ENCODE results near the gene FAM50B.
A peak's percentile ranks its signal among the peaks of the same experiment; 100 is the strongest.

FAM50B gene

DNA sequence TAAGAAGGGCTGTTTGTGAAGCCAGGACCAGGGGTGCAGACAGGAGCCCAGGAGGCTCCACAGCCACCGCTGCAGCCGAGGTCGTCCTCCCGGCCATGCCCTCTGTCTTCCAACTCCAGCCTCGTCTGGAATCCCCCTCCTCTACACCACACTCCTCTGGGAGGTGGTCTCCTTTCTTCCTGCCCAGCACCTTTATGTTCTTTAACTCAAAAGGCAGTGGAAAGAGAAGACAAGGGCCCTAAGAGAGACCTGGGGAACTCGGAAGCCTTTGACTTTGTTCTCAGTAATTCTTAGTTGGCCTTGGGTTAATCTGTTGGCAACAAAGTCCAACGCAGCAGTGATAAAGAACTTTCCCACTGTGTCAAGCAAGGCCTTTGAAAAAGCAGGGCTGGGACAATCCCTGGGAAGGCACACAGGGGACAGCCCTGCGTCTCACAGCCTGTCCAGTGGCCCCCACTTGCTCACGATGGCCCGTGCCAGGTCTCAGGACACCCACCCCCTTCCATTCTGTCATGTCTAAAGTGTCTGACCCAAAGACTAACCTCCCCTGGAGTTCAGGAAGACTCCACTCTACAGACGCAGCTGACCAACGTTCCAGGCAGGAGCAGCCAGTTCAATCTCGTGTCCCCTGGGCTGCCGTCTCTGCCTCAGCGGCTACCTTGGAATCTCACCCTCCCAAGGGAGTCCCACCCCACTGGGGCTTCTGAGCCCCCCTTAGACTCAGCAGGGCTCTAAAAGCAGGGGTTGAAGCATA lies 42.8 kb upstream of the FAM50B start:
- Histone ChIP-seq H3K4me1 (ENCODE audit: control insufficient read depth in 2 of 2, insufficient read depth in 1 of 2, low read depth in 1 of 2, low read length in 2 of 2) (peaks cover 10 to 22% of the 10 kb centered on the region in 2 donors), H4K8ac (ENCODE audit: low read depth, low read length) (no peak overlapping the region), H3K4me3 (ENCODE audit: low read length in 2 of 2) (no peak overlapping the region), H2BK15ac (ENCODE audit: low read length) (no peak overlapping the region), H3K9ac (ENCODE audit: low read depth, low read length, poor library complexity) (peak overlapping the region; percentile 9), H3K27me3 (ENCODE audit: control insufficient read depth in 3 of 3, insufficient read depth in 3 of 3, low read depth in 1 of 3, low read length in 3 of 3) (no peaks in the 10 kb centered on the region), H2AK5ac (ENCODE audit: low read depth, low read length) (peak overlapping the region; percentile 57), H2BK5ac (ENCODE audit: low read length) (no peak overlapping the region), H3K23ac (ENCODE audit: low read depth, low read length, poor library complexity) (no peak overlapping the region), H3K27ac (replicated peaks; ENCODE audit: low read length) (no peak overlapping the region), H2BK12ac (ENCODE audit: low read length) (no peak overlapping the region), H4K91ac (ENCODE audit: low read depth, low read length, poor library complexity) (no peak overlapping the region), H3K9me3 (replicated peaks in 1 of 2; ENCODE audit: control insufficient read depth in 2 of 2, insufficient read depth in 1 of 2, low read depth in 1 of 2, low read length in 2 of 2) (no peaks in the 10 kb centered on the region), H3K4ac (ENCODE audit: low read length) (no peak overlapping the region), H3K79me1 (ENCODE audit: low read depth, low read length) (no peaks in the 10 kb centered on the region), H2BK120ac (ENCODE audit: low read depth, low read length) (no peak overlapping the region), H3K36me3 (replicated peaks in 1 of 2; ENCODE audit: control insufficient read depth in 2 of 2, insufficient read depth in 2 of 2, low read length in 2 of 2) (no peaks in the 10 kb centered on the region), H3K18ac (ENCODE audit: low read length) (peak overlapping the region; percentile 44), H2AFZ (ENCODE audit: low read length) (peak overlapping the region; percentile 57), H3K4me2 (ENCODE audit: insufficient read depth, low read length, poor library complexity, severe bottlenecking) (no peak overlapping the region), H3K14ac (ENCODE audit: low read length) (no peak overlapping the region)
- DNase-seq (ENCODE audit: low spot score): no peak
- no CpG with 5 or more reads among the region's 15 CpGs for WGBS, 2 donors (ENCODE audit: extremely low coverage in 2 of 2, insufficient read length in 2 of 2, insufficient replicate concordance in 1 of 2)

DNA sequence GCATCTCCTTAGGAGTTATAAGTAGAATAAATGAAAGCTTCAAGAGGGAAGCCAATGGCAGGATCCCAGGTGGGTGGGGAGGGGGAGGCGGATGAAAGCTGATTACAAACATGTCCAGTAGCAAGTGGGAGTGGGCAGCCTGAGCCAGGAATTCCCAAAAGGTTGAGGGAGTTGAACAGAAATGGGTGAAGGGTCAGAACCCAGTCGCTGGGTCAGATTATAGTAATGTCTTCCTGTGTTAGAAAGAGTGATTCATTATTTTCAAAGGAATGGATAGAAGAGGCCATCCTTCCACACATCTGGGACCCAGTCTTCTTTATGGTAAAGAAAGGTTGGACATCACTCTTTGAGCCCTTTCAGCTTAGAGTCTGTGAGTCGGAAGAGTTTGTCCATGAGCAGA lies 41.0 kb upstream of the FAM50B start:
- Histone ChIP-seq H3K23ac (ENCODE audit: low read depth, low read length, poor library complexity) (no peak overlapping the region), H3K79me1 (ENCODE audit: low read depth, low read length) (no peaks in the 10 kb centered on the region), H4K8ac (ENCODE audit: low read depth, low read length) (no peak overlapping the region), H3K9me3 (replicated peaks in 1 of 2; ENCODE audit: control insufficient read depth in 2 of 2, insufficient read depth in 1 of 2, low read depth in 1 of 2, low read length in 2 of 2) (no peaks in the 10 kb centered on the region), H2BK5ac (ENCODE audit: low read length) (no peak overlapping the region), H2BK12ac (ENCODE audit: low read length) (no peak overlapping the region), H2BK120ac (ENCODE audit: low read depth, low read length) (no peak overlapping the region), H2AFZ (ENCODE audit: low read length) (peak overlapping the region; percentile 39), H3K36me3 (replicated peaks in 1 of 2; ENCODE audit: control insufficient read depth in 2 of 2, insufficient read depth in 2 of 2, low read length in 2 of 2) (no peaks in the 10 kb centered on the region), H3K4ac (ENCODE audit: low read length) (no peak overlapping the region), H3K9ac (ENCODE audit: low read depth, low read length, poor library complexity) (no peak overlapping the region), H3K4me1 (ENCODE audit: control insufficient read depth in 2 of 2, insufficient read depth in 1 of 2, low read depth in 1 of 2, low read length in 2 of 2) (peaks cover 9 to 16% of the 10 kb centered on the region in 2 donors), H2AK5ac (ENCODE audit: low read depth, low read length) (no peak overlapping the region), H4K91ac (ENCODE audit: low read depth, low read length, poor library complexity) (no peak overlapping the region), H3K27ac (replicated peaks; ENCODE audit: low read length) (no peak overlapping the region), H3K27me3 (ENCODE audit: control insufficient read depth in 3 of 3, insufficient read depth in 3 of 3, low read depth in 1 of 3, low read length in 3 of 3) (no peaks in the 10 kb centered on the region), H3K4me3 (ENCODE audit: low read length in 2 of 2) (no peak overlapping the region), H3K18ac (ENCODE audit: low read length) (no peak overlapping the region), H3K14ac (ENCODE audit: low read length) (no peak overlapping the region), H3K4me2 (ENCODE audit: insufficient read depth, low read length, poor library complexity, severe bottlenecking) (no peak overlapping the region), H2BK15ac (ENCODE audit: low read length) (no peak overlapping the region)
- WGBS, 2 donors (ENCODE audit: extremely low coverage in 2 of 2, insufficient read length in 2 of 2, insufficient replicate concordance in 1 of 2): no CpG with 5 or more reads among the region's 3 CpGs
- DNase-seq (ENCODE audit: low spot score): no peak

DNA sequence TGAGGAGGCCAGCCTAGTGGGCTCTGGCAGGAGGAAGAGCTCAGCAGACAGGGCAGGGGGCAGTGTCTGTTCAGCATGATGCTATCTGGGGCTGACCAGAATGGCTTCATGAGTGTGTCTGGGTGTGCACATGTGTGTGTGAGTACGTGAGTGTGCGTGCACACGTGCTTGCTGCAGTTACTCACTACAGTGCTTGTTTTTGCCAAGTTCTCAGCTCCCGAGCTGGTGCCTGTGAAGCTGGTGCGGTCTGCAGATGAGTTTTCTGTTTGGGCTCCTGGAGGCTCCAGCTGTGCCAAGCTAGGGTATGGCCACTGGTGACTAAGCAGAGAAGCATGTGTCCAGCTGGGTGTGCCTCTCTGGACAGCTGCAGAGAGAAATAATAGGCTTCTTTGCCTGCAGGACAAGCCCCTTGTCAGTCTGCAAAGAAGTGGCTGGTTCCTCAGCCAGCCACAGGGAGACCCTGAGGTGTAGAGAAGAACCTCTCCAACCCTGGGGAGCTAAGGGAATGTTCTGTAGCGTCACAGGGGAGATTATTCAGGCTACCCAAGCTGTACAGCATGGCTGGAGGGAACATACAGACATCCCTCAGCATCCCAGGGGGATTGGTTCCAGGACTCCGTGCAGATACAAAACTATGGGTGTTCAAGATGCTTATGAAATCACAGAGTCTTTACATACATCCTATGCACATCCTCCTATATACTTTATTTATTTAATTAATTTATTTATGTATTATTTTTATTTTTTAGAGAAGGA lies 40.2 kb upstream of the FAM50B start:
- no peaks in the 10 kb centered on the region for H3K36me3 ChIP-seq (replicated peaks in 1 of 2; ENCODE audit: control insufficient read depth in 2 of 2, insufficient read depth in 2 of 2, low read length in 2 of 2)
- H3K4ac ChIP-seq (ENCODE audit: low read length): no peak overlapping the region
- H2BK12ac ChIP-seq (ENCODE audit: low read length): no peak overlapping the region
- H2BK5ac ChIP-seq (ENCODE audit: low read length): no peak overlapping the region
- no peak overlapping the region for H4K8ac ChIP-seq (ENCODE audit: low read depth, low read length)
- no peak overlapping the region for H2BK120ac ChIP-seq (ENCODE audit: low read depth, low read length)
- no peak overlapping the region for H3K4me2 ChIP-seq (ENCODE audit: insufficient read depth, low read length, poor library complexity, severe bottlenecking)
- H2BK15ac ChIP-seq (ENCODE audit: low read length): no peak overlapping the region
- no peak overlapping the region for H3K4me3 ChIP-seq (ENCODE audit: low read length in 2 of 2)
- no peak overlapping the region for H3K9ac ChIP-seq (ENCODE audit: low read depth, low read length, poor library complexity)
- no peak overlapping the region for H3K27ac ChIP-seq (replicated peaks; ENCODE audit: low read length)
- H3K23ac ChIP-seq (ENCODE audit: low read depth, low read length, poor library complexity): no peak overlapping the region
- H2AK5ac ChIP-seq (ENCODE audit: low read depth, low read length): no peak overlapping the region
- H3K27me3 ChIP-seq (ENCODE audit: control insufficient read depth in 3 of 3, insufficient read depth in 3 of 3, low read depth in 1 of 3, low read length in 3 of 3): no peaks in the 10 kb centered on the region
- no peaks in the 10 kb centered on the region for H3K9me3 ChIP-seq (replicated peaks in 1 of 2; ENCODE audit: control insufficient read depth in 2 of 2, insufficient read depth in 1 of 2, low read depth in 1 of 2, low read length in 2 of 2)
- H2AFZ ChIP-seq (ENCODE audit: low read length): peak overlapping the region; percentile 39
- peaks cover 5 to 12% of the 10 kb centered on the region in 2 donors for H3K4me1 ChIP-seq (ENCODE audit: control insufficient read depth in 2 of 2, insufficient read depth in 1 of 2, low read depth in 1 of 2, low read length in 2 of 2)
- peak overlapping the region; percentile 32 for H3K18ac ChIP-seq (ENCODE audit: low read length)
- WGBS, 2 donors (ENCODE audit: extremely low coverage in 2 of 2, insufficient read length in 2 of 2, insufficient replicate concordance in 1 of 2): no CpG with 5 or more reads among the region's 7 CpGs
- H3K14ac ChIP-seq (ENCODE audit: low read length): no peak overlapping the region
- H4K91ac ChIP-seq (ENCODE audit: low read depth, low read length, poor library complexity): no peak overlapping the region
- no peak for DNase-seq (ENCODE audit: low spot score)
- no peaks in the 10 kb centered on the region for H3K79me1 ChIP-seq (ENCODE audit: low read depth, low read length)

DNA sequence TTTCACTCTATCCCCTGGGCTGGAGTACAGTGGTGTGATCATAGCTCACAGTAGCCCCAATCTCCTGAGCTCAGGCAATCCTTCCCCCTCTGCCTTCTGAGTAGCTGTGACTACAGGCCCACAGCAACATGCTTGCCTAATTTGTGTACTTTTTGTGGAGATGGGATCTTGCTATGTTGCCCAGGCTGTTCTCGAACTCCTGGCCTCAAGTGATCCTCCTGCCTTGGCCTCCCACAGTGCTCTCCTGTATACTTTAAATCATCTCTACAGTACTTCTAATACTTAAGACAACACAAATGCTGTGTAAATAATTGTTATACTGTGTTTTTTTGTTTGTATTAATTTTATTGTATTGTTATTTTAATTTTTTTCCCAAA lies 39.7 kb upstream of the FAM50B start:
- H4K8ac ChIP-seq (ENCODE audit: low read depth, low read length): no peak overlapping the region
- H3K18ac ChIP-seq (ENCODE audit: low read length): no peak overlapping the region
- H3K79me1 ChIP-seq (ENCODE audit: low read depth, low read length): no peaks in the 10 kb centered on the region

More for the DNA sequence above, 39.7 kb upstream of the FAM50B start:
- H3K14ac ChIP-seq (ENCODE audit: low read length): no peak overlapping the region
- no peak overlapping the region for H2AFZ ChIP-seq (ENCODE audit: low read length)
- no peak overlapping the region for H3K27ac ChIP-seq (replicated peaks; ENCODE audit: low read length)
- no peak for DNase-seq (ENCODE audit: low spot score)
- no peak overlapping the region for H3K4ac ChIP-seq (ENCODE audit: low read length)
- no peak overlapping the region for H3K4me3 ChIP-seq (ENCODE audit: low read length in 2 of 2)
- H3K4me1 ChIP-seq (ENCODE audit: control insufficient read depth in 2 of 2, insufficient read depth in 1 of 2, low read depth in 1 of 2, low read length in 2 of 2): peaks cover 4 to 9% of the 10 kb centered on the region in 2 donors
- H4K91ac ChIP-seq (ENCODE audit: low read depth, low read length, poor library complexity): no peak overlapping the region
- H3K23ac ChIP-seq (ENCODE audit: low read depth, low read length, poor library complexity): no peak overlapping the region
- no peak overlapping the region for H2BK15ac ChIP-seq (ENCODE audit: low read length)
- no peak overlapping the region for H2BK12ac ChIP-seq (ENCODE audit: low read length)
- H2BK5ac ChIP-seq (ENCODE audit: low read length): no peak overlapping the region
- H3K27me3 ChIP-seq (ENCODE audit: control insufficient read depth in 3 of 3, insufficient read depth in 3 of 3, low read depth in 1 of 3, low read length in 3 of 3): no peaks in the 10 kb centered on the region
- H3K9me3 ChIP-seq (replicated peaks in 1 of 2; ENCODE audit: control insufficient read depth in 2 of 2, insufficient read depth in 1 of 2, low read depth in 1 of 2, low read length in 2 of 2): no peaks in the 10 kb centered on the region
- no peak overlapping the region for H2BK120ac ChIP-seq (ENCODE audit: low read depth, low read length)
- H3K9ac ChIP-seq (ENCODE audit: low read depth, low read length, poor library complexity): no peak overlapping the region
- no CpG with 5 or more reads among the region's 1 CpG for WGBS, 2 donors (ENCODE audit: extremely low coverage in 2 of 2, insufficient read length in 2 of 2, insufficient replicate concordance in 1 of 2)
- H2AK5ac ChIP-seq (ENCODE audit: low read depth, low read length): no peak overlapping the region
- H3K4me2 ChIP-seq (ENCODE audit: insufficient read depth, low read length, poor library complexity, severe bottlenecking): no peak overlapping the region
- H3K36me3 ChIP-seq (replicated peaks in 1 of 2; ENCODE audit: control insufficient read depth in 2 of 2, insufficient read depth in 2 of 2, low read length in 2 of 2): no peaks in the 10 kb centered on the region
